ENCODE data around the gene C1orf21.

DNA sequence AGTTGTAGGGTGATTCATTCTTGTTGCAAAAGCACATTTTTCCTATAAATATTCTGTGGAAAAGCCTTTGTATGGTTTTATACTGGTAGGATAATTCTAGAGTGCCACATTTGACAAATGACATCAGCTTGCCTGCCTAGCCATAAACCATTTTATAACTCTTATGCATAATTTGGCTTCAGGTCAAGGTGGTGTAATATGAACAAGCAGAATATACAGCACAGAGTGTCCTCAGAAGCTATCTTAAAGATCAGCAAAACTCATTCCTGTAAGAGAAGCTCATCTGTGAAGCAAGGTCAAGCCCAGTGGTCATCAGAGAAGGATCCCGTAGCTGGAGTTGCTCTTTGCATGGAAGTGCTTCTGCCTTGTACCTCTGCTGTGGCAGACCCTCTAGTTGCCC lies 24.0 kb upstream of the C1orf21 start:
- TF ChIP-seq RCOR1 (IDR thresholded peaks at IDR 0.05; ENCODE audit: insufficient replicate concordance, low read length) (no peak), CEBPB (IDR thresholded peaks at IDR 0.05; ENCODE audit: low read depth, low read length) (no peak), SMC3 (IDR thresholded peaks at IDR 0.05; ENCODE audit: low read depth, low read length) (no peak), RFX5 (IDR thresholded peaks at IDR 0.05; ENCODE audit: low read depth, low read length) (no peak), POLR2A (IDR thresholded peaks at IDR 0.05; ENCODE audit: low read depth, low read length) (no peak), BHLHE40 (IDR thresholded peaks at IDR 0.05; ENCODE audit: low read depth, low read length) (no peak), MXI1 (IDR thresholded peaks at IDR 0.05; ENCODE audit: borderline replicate concordance, low read depth, low read length) (no peak)
- TF ChIP-seq, protein P1, sequence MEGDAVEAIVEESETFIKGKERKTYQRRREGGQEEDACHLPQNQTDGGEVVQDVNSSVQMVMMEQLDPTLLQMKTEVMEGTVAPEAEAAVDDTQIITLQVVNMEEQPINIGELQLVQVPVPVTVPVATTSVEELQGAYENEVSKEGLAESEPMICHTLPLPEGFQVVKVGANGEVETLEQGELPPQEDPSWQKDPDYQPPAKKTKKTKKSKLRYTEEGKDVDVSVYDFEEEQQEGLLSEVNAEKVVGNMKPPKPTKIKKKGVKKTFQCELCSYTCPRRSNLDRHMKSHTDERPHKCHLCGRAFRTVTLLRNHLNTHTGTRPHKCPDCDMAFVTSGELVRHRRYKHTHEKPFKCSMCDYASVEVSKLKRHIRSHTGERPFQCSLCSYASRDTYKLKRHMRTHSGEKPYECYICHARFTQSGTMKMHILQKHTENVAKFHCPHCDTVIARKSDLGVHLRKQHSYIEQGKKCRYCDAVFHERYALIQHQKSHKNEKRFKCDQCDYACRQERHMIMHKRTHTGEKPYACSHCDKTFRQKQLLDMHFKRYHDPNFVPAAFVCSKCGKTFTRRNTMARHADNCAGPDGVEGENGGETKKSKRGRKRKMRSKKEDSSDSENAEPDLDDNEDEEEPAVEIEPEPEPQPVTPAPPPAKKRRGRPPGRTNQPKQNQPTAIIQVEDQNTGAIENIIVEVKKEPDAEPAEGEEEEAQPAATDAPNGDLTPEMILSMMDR (conservative IDR thresholded peaks at IDR 0.05; ENCODE audit: low read depth, low read length) = no peak
- TF ChIP-seq, protein P2, sequence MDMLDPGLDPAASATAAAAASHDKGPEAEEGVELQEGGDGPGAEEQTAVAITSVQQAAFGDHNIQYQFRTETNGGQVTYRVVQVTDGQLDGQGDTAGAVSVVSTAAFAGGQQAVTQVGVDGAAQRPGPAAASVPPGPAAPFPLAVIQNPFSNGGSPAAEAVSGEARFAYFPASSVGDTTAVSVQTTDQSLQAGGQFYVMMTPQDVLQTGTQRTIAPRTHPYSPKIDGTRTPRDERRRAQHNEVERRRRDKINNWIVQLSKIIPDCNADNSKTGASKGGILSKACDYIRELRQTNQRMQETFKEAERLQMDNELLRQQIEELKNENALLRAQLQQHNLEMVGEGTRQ (IDR thresholded peaks at IDR 0.05; ENCODE audit: low read depth, low read length) = no peak
